A549 treated with RU486 at 1 μM for 4 hours (cell line): ENCODE results near the gene SAC3D1. TPM values are rescaled to one million over a fixed set of nuclear protein-coding genes. Genes with fewer than 3 reads are reported as not detected.

Source experiments
- total RNA-seq: library from RNA; stranded (reverse); fragments of 200-300 nt; extraction: Qiagen RNA extraction; gene quantifications from 5 replicates; pipeline ENCODE4 v1.2.3, GENCODE V29; 2022; ENCODE audit warnings: low read depth

SAC3D1 gene
- 35.9 to 63.7 TPM (median 56.6 TPM) in 5 replicates for total RNA-seq

GRCh38 chr11:65040847-65041622 lies at the start of gene SAC3D1:
Gene SAC3D1 (plus strand): TSS chr11:65041210. CDS start chr11:65041293, 83 bp downstream.

GRCh38 chr11:64996710-64997380 lies 44.2 kb upstream of the SAC3D1 start, which contains the start of gene BATF2:
Gene BATF2 (minus strand): TSS chr11:64996971. CDS start chr11:64996914, 57 bp downstream.

GRCh38 chr11:65013888-65014725 lies 26.9 kb upstream of the SAC3D1 start, which contains the start of gene ARL2:
Gene ARL2 (plus strand): TSS chr11:65014160. CDS start chr11:65014208, 48 bp downstream.

GRCh38 chr11:65027213-65028067 lies 13.6 kb upstream of the SAC3D1 start, which contains the start of gene SNX15:
Gene SNX15 (plus strand): TSS chr11:65027439. CDS start chr11:65027538, 99 bp downstream.

GRCh38 chr11:65058419-65059054 lies 17.5 kb downstream of the SAC3D1 start, which contains the start of gene NAALADL1:
Gene NAALADL1 (minus strand): TSS chr11:65058553. CDS start chr11:65058521, 32 bp downstream.

GRCh38 chr11:65083834-65084597 lies 43.0 kb downstream of the SAC3D1 start, which contains the start of the genes CDCA5 and ZFPL1:
Gene CDCA5 (minus strand): TSS chr11:65084040. CDS start chr11:65083978, 62 bp downstream.
Gene ZFPL1 (plus strand): TSS chr11:65084222. CDS start chr11:65084699, 477 bp downstream.

Other genes starting within 250 kb of the SAC3D1 start
- 5.7 to 11.1 TPM (median 9.0 TPM) in 5 replicates for gene MAP4K2, start 238.0 kb upstream of the SAC3D1 start, total RNA-seq
- gene MEN1, start 230.7 kb upstream of the SAC3D1 start, total RNA-seq = 25.5 to 41.2 TPM (median 37.0 TPM) in 5 replicates
- gene CDC42BPG, start 196.6 kb upstream of the SAC3D1 start, total RNA-seq = 0.95 to 1.9 TPM (median 1.5 TPM) in 5 replicates
- 105 to 137 TPM (median 131 TPM) in 5 replicates for gene EHD1, start 162.6 kb upstream of the SAC3D1 start, total RNA-seq
- gene ATG2A, start 124.0 kb upstream of the SAC3D1 start, total RNA-seq = 13.4 to 25.2 TPM (median 22.4 TPM) in 5 replicates
- gene PPP2R5B, start 116.5 kb upstream of the SAC3D1 start, total RNA-seq = 4.3 to 5.9 TPM (median 4.6 TPM) in 5 replicates
- gene GPHA2, start 105.3 kb upstream of the SAC3D1 start, total RNA-seq = not detected in 5 replicates
- not detected in 5 replicates for gene MAJIN, start 69.1 kb upstream of the SAC3D1 start, total RNA-seq
- 0.71 to 1.2 TPM (median 0.86 TPM) in 5 replicates for gene BATF2, start 44.2 kb upstream of the SAC3D1 start, total RNA-seq
- gene ARL2, start 27.1 kb upstream of the SAC3D1 start, total RNA-seq = 168 to 199 TPM (median 191 TPM) in 5 replicates
- gene SNX15, start 13.8 kb upstream of the SAC3D1 start, total RNA-seq = 18.6 to 23.3 TPM (median 21.8 TPM) in 5 replicates
- gene NAALADL1, start 17.3 kb downstream of the SAC3D1 start, total RNA-seq = not detected in 5 replicates
- 56.3 to 71.6 TPM (median 66.3 TPM) in 5 replicates for gene CDCA5, start 42.8 kb downstream of the SAC3D1 start, total RNA-seq
- gene ZFPL1, start 43.0 kb downstream of the SAC3D1 start, total RNA-seq = 29.8 to 38.6 TPM (median 32.9 TPM) in 5 replicates
- 51.9 to 62.4 TPM (median 53.8 TPM) in 5 replicates for gene VPS51, start 55.0 kb downstream of the SAC3D1 start, total RNA-seq
- gene TM7SF2, start 70.7 kb downstream of the SAC3D1 start, total RNA-seq = 5.2 to 8.7 TPM (median 6.5 TPM) in 5 replicates
- 13.4 to 26.8 TPM (median 23.3 TPM) in 5 replicates for gene ZNHIT2, start 76.5 kb downstream of the SAC3D1 start, total RNA-seq
- 832 to 1,047 TPM (median 993 TPM) in 5 replicates for gene FAU, start 80.9 kb downstream of the SAC3D1 start, total RNA-seq
- gene MRPL49, start 81.1 kb downstream of the SAC3D1 start, total RNA-seq = 66.5 to 79.9 TPM (median 72.3 TPM) in 5 replicates
- 27.8 to 43.7 TPM (median 41.1 TPM) in 5 replicates for gene SYVN1, start 93.3 kb downstream of the SAC3D1 start, total RNA-seq
- gene SPDYC, start 129.0 kb downstream of the SAC3D1 start, total RNA-seq = not detected in 5 replicates
- gene CAPN1, start 140.7 kb downstream of the SAC3D1 start, total RNA-seq = 90.5 to 114 TPM (median 104 TPM) in 5 replicates
- gene POLA2, start 220.8 kb downstream of the SAC3D1 start, total RNA-seq = 13.0 to 21.6 TPM (median 16.9 TPM) in 5 replicates